GM21528 (cell line): ENCODE results near the gene ENOX1.

ENCODE experiments used
- ATAC-seq: cut with Tn5 transposase; IDR thresholded peaks from one replicate; pipeline ENCODE4 v1.9.1; 2021; ENCODE audit warnings: mild to moderate bottlenecking, moderate library complexity; ENCODE audit not compliant: unreplicated experiment, low FRiP score

Gene ENOX1

DNA sequence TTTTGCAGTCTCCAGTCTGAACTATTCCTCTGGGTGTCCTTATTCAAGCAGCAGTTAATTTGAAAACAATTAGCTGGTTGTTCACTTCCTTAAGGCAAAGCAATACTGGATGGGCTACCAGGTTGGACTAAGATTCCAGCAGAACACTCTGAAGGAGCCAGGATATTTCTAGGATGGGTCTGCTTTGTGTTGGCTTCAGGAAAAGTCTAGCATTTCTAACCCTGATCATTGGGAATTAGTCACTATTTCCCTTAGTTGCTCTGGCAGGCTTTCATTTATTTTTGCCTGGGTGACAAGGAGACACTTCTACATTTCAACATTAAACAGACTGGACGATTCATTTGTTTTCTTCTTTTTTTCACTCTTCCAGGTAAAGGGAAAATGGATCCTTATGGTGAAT is 228.4 kb downstream of the ENOX1 start:
- no peak for ATAC-seq

DNA sequence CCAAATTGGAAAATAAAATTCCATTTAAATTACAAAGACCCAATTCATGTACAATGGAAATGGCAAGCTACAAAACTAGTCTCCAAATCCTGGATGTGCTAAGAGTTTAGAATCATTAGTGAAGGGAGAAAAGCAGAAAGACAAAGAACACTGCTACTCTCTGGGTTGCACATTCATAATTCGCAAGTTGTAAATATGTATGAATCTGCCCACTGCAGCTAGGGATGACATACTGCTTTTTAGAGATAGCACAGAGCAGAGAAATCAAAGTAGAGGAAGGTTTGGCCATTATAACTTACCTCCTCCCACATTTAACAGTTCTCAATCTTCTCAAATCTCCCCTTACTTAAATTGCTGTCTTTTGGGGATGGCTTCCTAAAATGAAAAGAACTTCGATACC is 231.1 kb downstream of the ENOX1 start:
- no peak for ATAC-seq

DNA sequence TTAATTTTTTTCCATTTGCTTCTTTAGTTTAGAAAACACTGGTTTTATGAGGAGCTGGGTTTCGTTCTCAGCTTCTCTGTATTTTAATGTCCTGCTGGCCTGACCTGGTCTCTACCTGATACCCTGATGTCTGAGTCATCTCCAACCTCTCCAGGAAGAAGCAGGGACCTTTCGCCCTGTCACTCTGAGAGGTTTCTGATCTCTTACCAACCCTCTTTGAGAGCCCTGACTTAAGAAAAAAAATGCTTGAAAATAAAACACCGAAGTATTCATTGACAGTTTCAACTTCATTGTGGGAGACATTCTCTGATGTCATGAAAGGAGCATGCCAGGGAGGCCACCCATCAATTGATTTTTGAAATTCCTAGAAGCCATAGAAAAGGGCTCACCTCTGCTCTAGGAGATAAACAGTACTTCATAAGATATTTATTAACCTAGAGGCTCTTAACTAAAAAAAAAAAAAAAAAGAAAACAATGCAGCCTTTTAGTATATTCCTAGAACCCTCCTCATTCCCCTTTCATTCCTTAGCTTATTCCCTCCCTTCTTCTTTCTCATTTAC is 234.8 kb downstream of the ENOX1 start:
- ATAC-seq = no peak

DNA sequence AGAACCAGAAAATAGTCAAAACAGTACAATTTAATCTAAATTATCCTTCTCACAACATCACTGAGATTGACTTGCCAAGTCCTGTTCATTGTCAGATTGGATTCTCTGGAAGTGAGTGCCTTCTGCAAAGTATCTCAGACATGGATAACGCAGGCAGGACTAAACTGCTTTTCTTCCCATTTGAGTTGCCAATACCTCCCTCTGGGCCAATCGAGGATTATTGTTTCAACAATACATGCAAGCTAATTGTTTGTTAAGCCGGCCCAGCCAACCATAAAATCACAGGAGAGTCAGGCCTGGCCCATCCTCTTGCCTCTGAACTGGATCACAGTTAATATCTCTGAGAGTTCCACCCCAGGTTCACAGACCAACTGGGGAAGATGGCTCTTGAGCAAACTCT is 240.0 kb downstream of the ENOX1 start:
- ATAC-seq = no peak

- ATAC-seq = no peak
Observed at GRCh38 chr13:43546251-43546650, 240.5 kb downstream of the ENOX1 start.

- no peak for ATAC-seq
Observed at GRCh38 chr13:43545317-43545874, 241.4 kb downstream of the ENOX1 start.

DNA sequence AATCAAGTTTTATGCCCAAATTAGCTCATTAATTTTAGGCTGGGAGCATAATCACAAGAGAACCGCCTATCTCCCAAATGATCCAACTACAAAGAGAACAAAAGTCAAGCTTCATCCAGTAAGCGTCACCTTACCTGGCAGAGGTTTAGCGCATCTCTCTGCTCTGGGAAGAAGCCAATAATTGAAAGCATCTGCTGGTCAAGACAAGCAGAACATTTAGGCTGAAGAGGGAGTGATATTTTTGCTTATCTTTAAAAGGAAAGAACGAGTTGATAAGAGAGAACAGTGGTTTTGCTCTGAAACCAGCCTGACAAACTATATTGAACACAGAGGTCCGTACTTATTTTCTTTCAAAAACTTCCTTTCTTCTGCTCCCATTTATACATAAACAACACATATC is 242.1 kb downstream of the ENOX1 start:
- no peak for ATAC-seq

GRCh38 chr13:43544011-43544410 is 242.8 kb downstream of the ENOX1 start:
- ATAC-seq = no peak

- ATAC-seq = no peak
Observed at GRCh38 chr13:43543331-43543730, 243.4 kb downstream of the ENOX1 start.

- no peak for ATAC-seq
Observed at GRCh38 chr13:43537124-43537523, 249.6 kb downstream of the ENOX1 start.

DNA sequence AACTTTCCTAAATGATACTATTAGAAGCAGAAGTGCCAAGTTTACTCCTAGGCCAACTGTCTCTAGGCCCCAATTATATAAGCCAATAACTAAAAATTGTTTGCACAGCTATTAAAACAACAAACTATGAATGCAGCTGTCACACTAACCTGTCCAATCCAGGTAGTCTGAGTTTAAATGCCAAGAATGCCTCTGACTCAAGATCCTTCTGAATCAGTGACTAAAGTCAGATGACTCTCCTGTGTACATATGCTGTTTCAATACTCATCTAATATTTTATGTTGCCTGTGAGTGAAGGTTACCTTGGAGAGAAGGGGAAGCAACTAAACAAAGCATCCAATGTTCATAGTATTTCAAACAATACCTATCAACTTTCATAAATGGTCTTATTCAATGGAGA is 257.0 kb downstream of the ENOX1 start:
- ATAC-seq = no peak

DNA sequence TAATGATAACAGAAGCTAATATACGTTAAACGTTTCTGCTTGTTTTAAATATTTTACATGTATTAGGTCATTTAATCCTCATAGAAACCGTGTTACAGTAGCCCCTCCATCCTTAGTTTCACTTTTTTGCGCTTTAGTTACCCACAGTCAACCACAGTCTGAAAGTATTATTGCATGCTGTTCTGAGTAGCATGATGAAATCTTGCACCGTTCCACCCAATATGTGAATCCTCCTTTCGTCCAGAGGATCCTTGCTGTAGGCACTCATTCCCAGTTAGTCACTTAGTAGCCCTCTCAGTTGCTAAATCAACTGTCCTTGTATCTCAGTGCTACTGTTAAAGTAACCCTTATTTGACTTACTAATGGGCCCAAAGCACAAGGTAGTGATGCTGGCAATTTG is 257.8 kb downstream of the ENOX1 start:
- ATAC-seq = no peak

DNA sequence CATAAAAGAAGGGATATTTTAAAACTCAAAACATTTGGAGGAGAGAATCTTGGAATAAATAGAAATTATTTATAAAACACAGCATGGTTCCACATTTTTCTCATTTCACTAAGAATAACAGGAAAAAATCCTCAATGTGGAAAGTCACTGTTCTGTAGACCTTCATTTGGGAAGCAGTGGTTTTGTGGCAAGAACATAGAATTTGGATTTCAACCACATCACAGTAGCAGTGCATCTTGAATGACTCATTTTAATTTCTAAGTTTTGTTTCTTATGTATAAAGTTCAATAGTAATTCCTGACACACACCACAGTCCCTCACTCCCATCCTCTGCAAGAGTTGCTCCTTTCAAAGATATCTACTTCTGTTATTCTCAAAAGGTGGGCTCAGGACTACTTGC is 264.0 kb downstream of the ENOX1 start:
- ATAC-seq = no peak

DNA sequence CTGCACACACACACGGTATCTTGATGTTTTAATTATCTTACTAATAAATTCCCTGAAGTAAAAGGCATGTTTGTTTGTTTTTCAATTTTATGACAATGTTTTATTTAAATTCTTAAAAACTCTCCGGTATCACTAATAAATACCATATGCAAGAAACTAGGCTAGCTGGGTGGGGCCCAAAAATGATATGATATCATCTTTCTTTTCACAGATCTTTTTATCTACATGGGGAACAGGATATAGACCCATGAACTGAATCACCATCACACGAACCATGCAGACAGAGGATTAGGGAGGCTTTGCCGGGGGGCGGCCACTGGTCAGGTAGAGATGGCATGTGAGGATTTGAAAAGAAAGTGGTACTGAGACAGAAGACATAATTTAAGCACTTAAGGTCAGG is 266.4 kb downstream of the ENOX1 start:
- no peak for ATAC-seq

DNA sequence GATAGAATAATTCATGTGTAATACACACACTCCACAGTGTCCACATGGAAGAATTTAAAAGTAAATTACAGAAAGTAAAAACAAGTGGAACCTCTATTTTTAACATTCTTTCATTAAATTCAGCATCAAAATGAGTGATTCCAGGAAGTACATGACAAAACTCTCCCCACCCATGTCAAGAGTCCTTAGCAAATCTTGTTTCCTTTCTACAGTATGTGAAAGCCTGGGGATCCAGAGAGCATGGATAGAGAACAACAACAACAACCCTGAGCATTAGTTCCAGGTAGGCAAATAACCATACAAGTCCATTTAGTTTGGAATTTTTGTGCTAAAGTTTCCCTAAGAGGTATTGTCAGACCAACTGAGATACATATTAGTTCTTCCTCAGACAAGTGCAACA is 267.9 kb downstream of the ENOX1 start:
- ATAC-seq = no peak

DNA sequence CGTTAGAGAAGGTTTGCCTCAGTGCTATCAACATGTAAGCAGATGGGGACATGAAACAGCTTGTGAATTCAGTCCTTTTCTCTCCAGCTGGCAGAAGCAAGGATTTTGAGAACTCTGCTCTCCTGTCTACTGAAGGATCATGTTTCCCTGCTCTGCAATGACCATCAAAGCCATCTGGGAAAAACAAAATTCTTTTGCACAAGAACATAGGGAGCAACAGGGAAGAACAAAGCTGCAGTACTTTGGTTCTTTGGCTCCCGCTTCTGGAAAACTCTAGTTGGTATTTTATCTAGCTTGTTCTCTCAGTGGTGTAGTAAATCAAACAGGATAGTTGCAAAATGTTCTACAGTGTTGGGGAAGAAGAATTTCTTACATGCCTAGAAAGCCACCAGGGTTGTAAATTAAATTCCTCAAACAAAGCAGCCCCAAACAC is 270.4 kb downstream of the ENOX1 start:
- no peak for ATAC-seq

DNA sequence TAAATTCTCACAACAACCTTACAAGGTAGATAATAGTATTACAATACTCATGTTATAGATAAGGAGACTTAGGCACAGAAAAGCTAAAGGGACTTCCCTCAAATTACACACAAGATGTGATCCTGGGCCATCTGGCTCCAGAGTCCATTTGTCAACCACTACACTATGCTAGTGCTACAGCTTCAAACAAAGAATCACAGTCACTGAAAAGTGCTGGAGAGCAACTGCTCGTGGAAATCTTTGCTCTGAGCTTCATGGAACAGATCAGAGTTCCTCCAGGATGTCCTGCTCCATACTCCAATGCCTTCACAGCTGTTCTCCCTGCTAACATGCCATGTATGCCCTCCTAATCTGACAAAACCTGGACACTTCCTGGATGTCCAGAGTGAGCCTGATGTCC is 271.2 kb downstream of the ENOX1 start:
- no peak for ATAC-seq

GRCh38 chr13:43514311-43514710 is 272.5 kb downstream of the ENOX1 start:
- ATAC-seq = no peak

GRCh38 chr13:43512221-43512620 is 274.6 kb downstream of the ENOX1 start:
- no peak for ATAC-seq

DNA sequence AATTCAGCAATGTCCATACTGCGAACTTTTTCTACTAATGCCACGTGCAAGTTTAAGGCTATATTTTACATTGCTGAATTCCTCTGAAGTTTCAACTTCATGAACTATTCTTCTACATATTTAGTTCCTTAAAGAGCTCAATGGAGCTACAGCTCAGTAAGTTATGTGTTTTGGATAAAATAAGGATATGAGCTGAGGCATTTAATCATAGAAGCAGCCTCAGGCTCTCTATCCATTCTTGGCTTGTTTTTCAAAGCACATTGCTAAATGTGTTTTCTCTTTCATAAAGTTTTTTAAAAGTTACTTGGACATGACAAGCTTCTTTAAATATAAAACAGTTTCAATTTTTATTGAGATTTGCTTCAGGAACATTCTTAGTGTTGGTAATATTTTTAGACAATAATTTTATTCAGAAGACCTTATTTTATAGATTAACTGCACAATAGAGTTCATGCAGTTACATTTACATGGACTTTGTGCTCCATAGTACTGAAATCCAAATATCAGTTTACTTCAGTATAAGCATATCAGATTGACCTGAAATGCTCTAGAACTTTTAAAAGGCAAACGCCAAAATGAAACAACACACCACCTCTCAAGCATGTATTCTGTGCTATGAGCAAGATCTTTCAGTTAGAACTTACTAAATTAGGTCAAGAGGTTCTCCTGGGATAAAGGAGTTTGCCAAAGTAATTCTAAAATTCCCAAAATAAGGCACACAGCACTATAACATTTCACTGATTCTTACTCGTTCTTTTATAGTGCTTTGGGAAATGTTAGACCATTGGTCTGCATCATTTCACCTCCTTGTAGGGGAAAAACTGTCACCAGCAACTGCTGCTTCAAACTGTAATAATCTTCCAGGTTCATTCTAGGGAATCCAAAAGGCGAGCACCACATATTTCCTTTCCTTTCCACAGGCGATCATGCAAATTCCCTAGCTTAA is 275.5 kb downstream of the ENOX1 start:
- no peak for ATAC-seq

- no peak for ATAC-seq
Observed at GRCh38 chr13:43495732-43496131, 291.0 kb downstream of the ENOX1 start.

GRCh38 chr13:43494206-43494605 is 292.6 kb downstream of the ENOX1 start:
- ATAC-seq = no peak
